LHCN-M2 (cell line): ENCODE measurements around the gene SFMBT1. TPM values are rescaled to one million over a fixed set of nuclear protein-coding genes. Genes with fewer than 3 reads are reported as not detected.

Source experiments
- DNase-seq: peaks from one replicate; pipeline ENCODE4 v3.0.0-alpha.2; 2012; ENCODE audit warnings: low read depth
- polyA plus RNA-seq: library from polyadenylated mRNA; unstranded; fragments of >200 nt; gene quantifications from one replicate; pipeline ENCODE4 v1.2.1, GENCODE V29; 2012; ENCODE audit warnings: missing spikeins
- total RNA-seq: library from RNA; depleted of rRNA; stranded (reverse); fragments of >200 nt; gene quantifications from 2 replicates; pipeline ENCODE4 v1.2.3, GENCODE V29; 2014; rRNA removed

Gene SFMBT1
- 5.3 and 5.8 TPM in 2 replicates for total RNA-seq
- 3.3 TPM for polyA plus RNA-seq

- peak; percentile 39 for DNase-seq
These were observed at the start of gene SFMBT1 for GRCh38 chr3:53045518-53046170. Gene SFMBT1, minus strand, starts transcription at chr3:53046073. Its CDS starts 76,945 bp downstream, at chr3:52969128.

- no peak for DNase-seq
These were observed 47.1 kb upstream of the SFMBT1 start for GRCh38 chr3:53092942-53093341.

DNA sequence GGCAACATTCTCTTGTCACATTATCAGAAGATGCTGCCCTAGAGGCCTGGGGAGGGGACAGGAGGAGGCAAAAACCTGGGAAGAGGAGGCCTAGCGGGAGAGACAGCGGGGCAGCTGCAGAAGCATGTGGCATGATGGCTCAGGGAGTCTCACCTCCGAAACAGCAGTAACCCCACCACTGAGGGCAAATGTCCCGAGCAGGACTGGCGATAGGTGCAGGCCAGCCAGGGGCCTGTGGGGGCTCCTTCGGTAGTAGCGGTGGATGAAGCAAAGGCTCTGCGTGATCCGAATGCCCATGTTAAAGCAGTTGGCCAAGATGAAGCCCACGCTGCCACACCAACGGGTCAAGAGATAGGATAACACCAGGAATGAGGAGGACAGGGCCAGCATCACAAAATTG, 46.3 kb upstream of the SFMBT1 start:
- DNase-seq, result no peak

DNA sequence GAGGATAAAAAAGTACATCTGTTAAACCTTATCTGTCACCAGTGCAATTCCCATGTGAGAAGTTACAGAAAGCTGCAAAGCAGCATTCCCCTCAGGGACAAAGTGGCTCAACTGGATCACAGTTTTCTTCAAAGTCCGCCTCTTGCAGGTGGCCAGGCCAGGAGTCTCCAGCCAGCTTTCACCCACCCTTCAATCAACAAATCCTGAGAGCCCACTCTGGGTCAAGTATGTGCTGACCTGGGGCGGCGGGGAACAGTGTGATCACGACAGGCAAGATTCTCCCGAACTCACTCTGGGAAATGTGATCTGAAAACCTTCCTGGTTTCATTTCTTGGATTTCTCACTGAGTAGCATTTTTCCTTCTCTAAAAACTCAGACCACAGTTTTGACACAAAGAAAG, 45.1 kb upstream of the SFMBT1 start:
- DNase-seq, result no peak

DNA sequence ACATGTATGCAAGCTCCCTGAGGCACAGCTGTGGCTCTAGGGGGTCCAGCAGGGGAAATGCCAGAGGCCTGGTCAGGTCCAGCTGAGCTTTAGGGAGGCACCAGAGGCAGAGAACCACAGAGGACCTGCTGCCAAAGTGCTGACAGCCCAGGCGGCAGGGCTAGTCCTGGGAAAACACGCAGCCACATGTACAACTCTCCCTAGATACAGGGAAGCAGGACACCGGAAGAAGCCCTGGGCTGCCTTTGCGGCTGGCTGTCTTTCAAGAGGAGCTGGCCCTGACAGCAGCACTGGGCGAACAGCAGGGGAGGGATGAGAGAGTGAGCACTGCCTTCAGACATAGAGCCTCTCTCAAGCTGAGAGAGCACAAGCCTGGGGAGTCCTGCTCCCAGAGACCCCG, 43.6 kb upstream of the SFMBT1 start:
- no peak for DNase-seq

DNA sequence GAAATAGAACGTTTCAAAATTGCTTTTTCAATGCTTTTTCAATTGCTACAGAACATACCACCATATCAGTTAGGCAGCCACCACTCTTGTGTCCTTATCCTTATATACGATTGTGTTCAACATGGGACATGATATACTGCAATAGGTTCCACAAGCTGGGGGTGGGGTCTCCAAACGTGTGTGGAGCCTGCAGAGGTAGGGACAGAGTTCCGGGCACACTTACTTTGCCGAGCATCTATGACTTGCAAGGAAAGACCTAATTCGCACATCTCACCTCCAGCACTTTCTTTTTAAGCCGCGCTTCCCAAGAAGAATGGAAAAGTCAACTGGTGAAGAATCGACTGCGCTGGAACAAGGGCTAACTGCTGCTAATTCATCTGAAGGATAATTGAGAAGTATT, 39.6 kb upstream of the SFMBT1 start:
- DNase-seq, result no peak

GRCh38 chr3:53084310-53085001, 38.6 kb upstream of the SFMBT1 start:
- no peak for DNase-seq

GRCh38 chr3:53083949-53084309, 38.1 kb upstream of the SFMBT1 start:
- DNase-seq, result no peak

- peak; percentile 17 for DNase-seq
These were observed 37.6 kb upstream of the SFMBT1 start for GRCh38 chr3:53083521-53083920.

- DNase-seq, result no peak
These were observed 36.9 kb upstream of the SFMBT1 start for GRCh38 chr3:53082736-53083135.

DNA sequence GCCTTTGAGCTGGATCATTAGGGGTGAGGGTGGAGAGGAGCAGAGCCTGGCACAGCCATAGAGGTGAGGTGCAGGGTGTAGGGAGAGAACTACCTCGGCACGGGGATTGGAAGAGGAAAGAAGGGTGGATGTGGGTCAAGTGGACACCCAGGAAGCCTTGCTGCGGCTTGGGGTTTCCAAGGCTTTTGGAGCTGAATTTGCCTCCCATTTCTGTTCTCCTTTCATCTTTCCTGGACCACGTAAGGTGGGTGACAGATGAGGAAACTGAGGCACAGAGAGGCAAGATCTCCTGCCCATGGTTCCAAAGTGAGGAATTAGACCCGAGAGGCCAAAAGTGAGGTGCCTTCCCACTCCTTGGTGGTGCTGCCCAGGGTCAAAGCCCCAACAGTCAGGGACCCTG, 35.4 kb upstream of the SFMBT1 start:
- no peak for DNase-seq

DNA sequence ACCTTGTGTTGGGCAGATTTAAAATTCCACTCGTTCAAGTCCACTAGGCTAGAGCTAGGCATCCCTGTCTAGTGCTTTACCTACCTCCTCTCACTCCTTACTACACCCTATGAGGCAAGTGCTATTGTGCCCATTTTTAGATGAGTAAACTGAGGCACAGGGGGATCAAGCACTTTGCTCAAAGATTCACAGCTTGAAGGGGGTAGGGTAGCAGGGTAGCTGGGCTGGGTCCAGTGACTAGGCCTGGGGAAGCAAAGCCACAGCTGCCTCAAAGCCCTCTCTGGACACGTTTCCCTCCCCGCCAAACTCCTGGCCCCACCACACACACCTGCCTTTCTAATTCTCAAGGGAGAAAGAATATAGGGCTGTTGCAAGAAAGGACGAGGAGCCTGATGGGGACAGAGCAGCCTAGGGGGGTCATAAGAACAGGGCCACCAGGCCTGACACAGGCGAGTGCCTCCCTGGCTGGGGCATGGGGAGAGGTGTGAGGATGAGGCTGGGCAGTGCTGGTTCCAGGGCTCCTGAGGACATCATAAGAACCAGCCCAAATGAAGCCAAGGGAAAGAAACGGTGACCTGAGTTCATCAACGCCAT, 34.8 kb upstream of the SFMBT1 start:
- no peak for DNase-seq

DNA sequence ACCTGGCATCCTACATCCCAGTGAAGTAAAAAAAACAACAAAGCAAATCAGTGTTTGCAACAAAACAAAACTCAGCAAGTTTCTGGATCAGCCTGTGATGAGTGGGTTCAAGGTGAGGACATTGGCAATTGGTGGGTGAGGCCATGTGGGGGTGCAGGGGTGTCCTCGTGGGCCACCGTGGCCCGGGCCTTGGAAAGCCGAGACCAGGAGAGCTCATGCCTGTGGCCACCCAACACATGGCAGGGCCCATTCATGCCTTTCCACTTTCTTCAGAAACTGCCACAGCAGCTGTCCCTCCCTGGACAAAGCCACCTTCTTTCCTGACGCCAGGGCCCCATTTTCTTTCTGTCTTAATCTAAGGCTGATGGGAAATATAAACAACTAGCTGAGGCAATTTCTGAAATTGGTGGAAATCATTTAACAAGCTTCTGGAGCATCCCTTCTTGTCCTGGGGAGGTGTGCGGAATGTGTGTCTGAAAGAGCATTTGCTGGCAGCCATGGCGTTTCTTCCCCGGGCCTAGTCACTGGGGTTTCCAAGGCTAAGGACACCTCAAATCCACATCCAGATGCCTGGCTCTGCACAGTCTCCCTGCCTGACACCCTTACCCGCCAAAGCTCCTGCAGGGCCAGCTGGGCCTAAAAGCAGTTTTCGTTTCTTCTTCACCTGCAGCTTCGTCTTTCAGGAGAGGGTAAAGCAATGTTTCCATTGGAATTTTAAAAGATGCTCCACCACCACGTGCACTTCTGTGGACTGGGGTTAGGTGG, 34.1 kb upstream of the SFMBT1 start:
- no peak for DNase-seq

GRCh38 chr3:53079147-53079546, 33.3 kb upstream of the SFMBT1 start:
- no peak for DNase-seq

GRCh38 chr3:53078656-53079055, 32.8 kb upstream of the SFMBT1 start:
- no peak for DNase-seq

- no peak for DNase-seq
These were observed 31.8 kb upstream of the SFMBT1 start for GRCh38 chr3:53077476-53078220.

- no peak for DNase-seq
These were observed 29.9 kb upstream of the SFMBT1 start for GRCh38 chr3:53075743-53076140.

GRCh38 chr3:53074761-53075742, 29.2 kb upstream of the SFMBT1 start:
- DNase-seq, result no peak

DNA sequence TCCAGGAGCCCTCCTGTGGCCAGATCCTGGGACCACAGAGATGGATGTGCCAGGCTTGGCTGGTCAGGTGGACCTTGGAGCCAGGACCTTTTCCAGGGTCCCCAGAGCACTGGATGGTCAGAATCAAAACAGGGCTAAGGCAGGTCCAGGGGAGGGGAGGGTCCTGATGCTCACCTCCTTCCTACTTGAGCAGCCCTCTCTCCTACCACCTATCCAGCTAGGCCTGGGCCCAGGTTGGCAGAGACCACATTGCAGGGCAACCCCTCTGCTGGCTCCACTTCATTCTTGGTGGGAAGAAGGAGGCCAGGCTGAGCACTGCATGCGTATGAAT, 28.5 kb upstream of the SFMBT1 start:
- DNase-seq, result no peak

DNA sequence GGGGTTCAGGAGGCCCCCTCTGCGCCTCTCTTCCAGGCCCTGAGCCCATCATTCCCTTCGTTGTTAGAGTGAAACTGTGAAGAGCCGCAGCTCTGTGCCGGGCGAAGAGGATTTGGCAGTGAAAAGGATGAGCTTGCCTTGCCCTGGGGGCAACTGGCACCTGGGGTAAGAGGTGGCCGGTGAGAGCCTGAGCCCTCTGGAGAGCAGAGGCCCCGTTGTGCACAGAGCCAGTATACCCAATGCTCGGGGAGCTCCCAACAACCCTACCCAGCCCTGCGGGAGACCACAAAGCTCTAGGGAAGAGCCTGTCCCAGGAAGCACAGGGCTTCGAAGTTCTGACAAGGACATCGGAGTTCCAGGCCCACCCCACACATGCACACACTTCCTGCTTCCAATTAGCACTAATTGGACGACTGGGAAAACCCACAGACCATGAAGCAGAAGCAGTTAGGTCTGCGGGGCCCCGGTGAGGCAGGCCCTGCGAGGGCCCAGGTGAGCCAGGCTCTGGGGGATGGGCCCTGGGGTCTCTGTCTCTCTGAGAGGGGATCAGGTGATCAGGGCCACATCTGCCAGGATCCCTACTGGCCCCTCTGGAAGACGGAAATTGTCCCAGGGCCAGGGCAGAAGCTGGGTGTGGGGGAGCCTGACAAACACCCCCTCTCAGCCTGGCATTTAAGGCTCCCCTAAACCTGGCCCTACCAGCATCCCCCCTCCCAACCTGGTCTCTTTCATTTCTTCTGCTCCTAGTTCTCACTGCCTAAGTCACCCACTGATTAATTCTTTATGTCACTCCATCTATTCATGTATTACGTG, 27.9 kb upstream of the SFMBT1 start:
- DNase-seq, result no peak
